OCI-LY7 (cell line): ENCODE data around the gene ZDHHC14.

Experiments used
- CTCF ChIP-seq: fragments of 200-600 bp; sonication (generic); conservative IDR thresholded peaks from 2 replicates; pipeline ENCODE4 v1.5.1; 2014; ENCODE audit warnings: mild to moderate bottlenecking, antibody characterized with exemption, low read length, moderate library complexity, mixed read lengths
- EZH2phosphoT487 ChIP-seq: fragments of 200-600 bp; sonication (generic); IDR thresholded peaks from 2 replicates; pipeline ENCODE4 v1.6.1; 2018; ENCODE audit warnings: low read depth, borderline replicate concordance, mild to moderate bottlenecking, mixed run types, antibody characterized with exemption, low read length, moderate library complexity, mixed read lengths

DNA sequence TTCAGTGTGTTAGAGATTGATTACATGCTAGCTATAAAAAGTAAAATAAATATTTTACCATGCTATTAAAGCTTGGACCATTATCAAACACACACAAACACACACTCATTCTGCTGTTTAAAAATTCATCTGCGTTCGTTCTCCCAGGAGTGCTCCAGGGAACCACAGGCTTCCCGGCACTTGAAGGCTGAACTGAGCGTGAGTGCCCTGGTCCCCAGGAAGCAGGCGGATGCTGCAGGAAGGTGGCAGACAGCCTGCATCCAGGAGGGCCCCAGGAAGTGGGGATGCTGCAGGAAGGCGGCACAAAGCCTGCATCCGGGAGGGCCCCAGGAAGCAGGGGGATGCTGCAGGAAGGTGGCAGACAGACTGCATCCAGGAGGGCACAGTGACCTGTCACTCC lies 294.8 kb downstream of the ZDHHC14 start:
- TF ChIP-seq CTCF: no peak
- no peak for TF ChIP-seq EZH2phosphoT487
